Neural cell (in vitro differentiated cells): ENCODE results near the gene PKP2.

Experiments
- CTCF ChIP-seq: fragments of 450-650 bp; IDR thresholded peaks from 2 replicates; pipeline ENCODE4 v1.5.1; 2014; ENCODE audit warnings: antibody characterized with exemption, mild to moderate bottlenecking, moderate library complexity; ENCODE audit not compliant: poor library complexity, severe bottlenecking
- EZH2 ChIP-seq: fragments of 200-600, 300-800 bp; shearing (Covaris generic), sonication (generic); IDR thresholded peaks from 2 replicates; pipeline ENCODE4 v1.6.1; 2014; ENCODE audit warnings: antibody characterized with exemption, low read length, borderline replicate concordance, mild to moderate bottlenecking; ENCODE audit not compliant: insufficient read depth, poor library complexity, severe bottlenecking
- POLR2AphosphoS5 ChIP-seq: IDR thresholded peaks from 2 replicates; pipeline ENCODE4 v1.6.1; 2012
- REST ChIP-seq: IDR thresholded peaks from 2 replicates; pipeline ENCODE4 v1.6.1; 2012; ENCODE audit warnings: borderline replicate concordance
- SMC3 ChIP-seq: fragments of 450-650 bp; conservative IDR thresholded peaks from 2 replicates; pipeline ENCODE4 v1.6.1; 2014; ENCODE audit warnings: antibody characterized with exemption, mild to moderate bottlenecking, moderate library complexity; ENCODE audit not compliant: poor library complexity
- TAF1 ChIP-seq: IDR thresholded peaks from 2 replicates; pipeline ENCODE4 v1.6.1; 2012; ENCODE audit warnings: low read depth

GRCh38 chr12:32837974-32838373 lies 58.6 kb downstream of the PKP2 start:
- TF ChIP-seq CTCF (no peak), POLR2AphosphoS5 (no peak), TAF1 (no peak), EZH2 (no peak), REST (no peak), SMC3 (no peak)
